Measurements from ENCODE around the gene POLRMT. TPM values are rescaled to one million over a fixed set of nuclear protein-coding genes. Genes with fewer than 3 reads are reported as not detected.
"Not testable (repeated sequence)": the region's sequence is repeated elsewhere in the genome, so short reads cannot be mapped to it uniquely, and the experiment has no call there.

POLRMT gene
- total and polyA plus RNA-seq, 4 donors: 16.1 to 76.7 (median 38.4) TPM

- Histone ChIP-seq H3K9me3 (ENCODE audit: control insufficient read depth in 4 of 4, insufficient read depth in 3 of 4, low read length in 3 of 4) (no peaks in the 10 kb centered on the region), H3K9ac (ENCODE audit: insufficient read depth in 1 of 2, low read length in 2 of 2) (no peak overlapping the region), H3K4me1 (ENCODE audit: control insufficient read depth in 5 of 5, insufficient read depth in 5 of 5, low read length in 5 of 5) (peaks cover 0 to 15% (median 5%) of the 10 kb centered on the region in 5 donors), H3K4me3 (no peak overlapping the region), H3K36me3 (ENCODE audit: control insufficient read depth in 4 of 4, insufficient read depth in 4 of 4, low read length in 4 of 4) (peaks cover 0 to 18% (median 4%) of the 10 kb centered on the region in 4 donors), H3K27ac (ENCODE audit: low read depth in 1 of 2, low read length in 1 of 2) (no peak overlapping the region), H3K27me3 (ENCODE audit: control insufficient read depth in 3 of 3, insufficient read depth in 3 of 3, low read length in 2 of 3) (no peaks in the 10 kb centered on the region)
- DNase-seq (no peak), ATAC-seq (ENCODE audit: insufficient read depth, low FRiP score) (no peak)
- 96% methylated on average over 30 of the region's 30 CpGs for WGBS, 2 donors
- no peak for TF ChIP-seq CTCF (IDR thresholded peaks at IDR 0.05; ENCODE audit: control extremely low read depth, extremely low read depth)
Measured at GRCh38 chr19:629961-630714, 3.2 kb downstream of the POLRMT start.

- H3K27ac ChIP-seq (ENCODE audit: low read depth in 1 of 2, low read length in 1 of 2); ATAC-seq (ENCODE audit: insufficient read depth, low FRiP score); H3K27me3 ChIP-seq (ENCODE audit: control insufficient read depth in 3 of 3, insufficient read depth in 3 of 3, low read length in 2 of 3); H3K9me3 ChIP-seq (ENCODE audit: control insufficient read depth in 4 of 4, insufficient read depth in 3 of 4, low read length in 3 of 4); DNase-seq; H3K4me3 ChIP-seq; H3K9ac ChIP-seq (ENCODE audit: insufficient read depth in 1 of 2, low read length in 2 of 2): not testable (repeated sequence)
- 85 to 87% methylated on average over 24 to 25 of the region's 25 CpGs for WGBS, 2 donors
- H3K36me3 ChIP-seq (ENCODE audit: control insufficient read depth in 4 of 4, insufficient read depth in 4 of 4, low read length in 4 of 4): peaks cover 0 to 24% (median 4%) of the 10 kb centered on the region in 4 donors
- H3K4me1 ChIP-seq (ENCODE audit: control insufficient read depth in 5 of 5, insufficient read depth in 5 of 5, low read length in 5 of 5): peaks cover 0 to 15% (median 5%) of the 10 kb centered on the region in 5 donors
Measured at GRCh38 chr19:629515-629914, 3.8 kb downstream of the POLRMT start.

GRCh38 chr19:628168-628567, 5.2 kb downstream of the POLRMT start:
- DNase-seq: no peak
- Histone ChIP-seq H3K4me1 (ENCODE audit: control insufficient read depth in 5 of 5, insufficient read depth in 5 of 5, low read length in 5 of 5) (peaks cover 0 to 7% (median 3%) of the 10 kb centered on the region in 5 donors), H3K27ac (ENCODE audit: low read depth in 1 of 2, low read length in 1 of 2) (no peak overlapping the region), H3K36me3 (ENCODE audit: control insufficient read depth in 4 of 4, insufficient read depth in 4 of 4, low read length in 4 of 4) (peaks cover 0 to 33% (median 4%) of the 10 kb centered on the region in 4 donors), H3K9me3 (ENCODE audit: control insufficient read depth in 4 of 4, insufficient read depth in 3 of 4, low read length in 3 of 4) (no peaks in the 10 kb centered on the region), H3K4me3 (no peak overlapping the region), H3K9ac (ENCODE audit: insufficient read depth in 1 of 2, low read length in 2 of 2) (no peak overlapping the region), H3K27me3 (ENCODE audit: control insufficient read depth in 3 of 3, insufficient read depth in 3 of 3, low read length in 2 of 3) (no peaks in the 10 kb centered on the region)
- ATAC-seq (ENCODE audit: insufficient read depth, low FRiP score): no peak
- 90 to 92% methylated on average over 19 of the region's 19 CpGs for WGBS, 2 donors
- no peak for TF ChIP-seq CTCF (IDR thresholded peaks at IDR 0.05; ENCODE audit: control extremely low read depth, extremely low read depth)

GRCh38 chr19:626566-626965, 6.8 kb downstream of the POLRMT start:
- ATAC-seq (ENCODE audit: insufficient read depth, low FRiP score); H3K4me1 ChIP-seq (ENCODE audit: control insufficient read depth in 5 of 5, insufficient read depth in 5 of 5, low read length in 5 of 5); H3K27me3 ChIP-seq (ENCODE audit: control insufficient read depth in 3 of 3, insufficient read depth in 3 of 3, low read length in 2 of 3); H3K9ac ChIP-seq (ENCODE audit: insufficient read depth in 1 of 2, low read length in 2 of 2); H3K27ac ChIP-seq (ENCODE audit: low read depth in 1 of 2, low read length in 1 of 2); H3K9me3 ChIP-seq (ENCODE audit: control insufficient read depth in 4 of 4, insufficient read depth in 3 of 4, low read length in 3 of 4); DNase-seq; H3K4me3 ChIP-seq: not testable (repeated sequence)
- peaks cover 0 to 49% (median 4%) of the 10 kb centered on the region in 4 donors for H3K36me3 ChIP-seq (ENCODE audit: control insufficient read depth in 4 of 4, insufficient read depth in 4 of 4, low read length in 4 of 4)
- WGBS, 2 donors: 94 to 96% methylated on average over 6 to 7 of the region's 7 CpGs
